ENCODE results near the gene CRYBG1. TPM values are rescaled to one million over a fixed set of nuclear protein-coding genes. Genes with fewer than 3 reads are reported as not detected.

Gene CRYBG1
- total RNA-seq, 4 donors from 2014 or later, result 54.5 to 66.4 (median 59.8) TPM

DNA sequence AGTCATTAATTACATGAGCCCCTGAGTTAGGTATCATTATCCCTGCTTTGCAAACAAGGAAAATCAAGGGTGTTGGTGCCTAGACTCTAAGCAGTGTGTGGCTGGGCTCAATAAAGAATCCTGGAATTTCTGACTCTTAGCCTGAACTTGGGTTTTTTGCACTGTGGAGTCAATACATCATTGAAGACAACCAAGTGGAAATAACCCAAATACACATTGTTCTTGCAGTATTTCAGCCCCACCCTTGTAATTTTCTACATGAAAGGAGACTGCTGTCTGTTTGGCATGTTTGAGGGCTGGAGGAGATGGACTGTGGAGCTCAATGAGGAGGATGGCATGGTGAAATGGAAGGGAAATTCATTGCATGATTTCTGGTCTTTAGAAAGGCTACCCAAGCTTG, 110.3 kb downstream of the CRYBG1 start:
- Histone ChIP-seq H3K4me1 (peaks cover 0 to 5% (median 0%) of the 10 kb centered on the region in 4 donors), H3K27me3 (no peaks in the 10 kb centered on the region), H3K36me3 (no peaks in the 10 kb centered on the region), H3K9me3 (no peaks in the 10 kb centered on the region), H3K4me3 (no peak overlapping the region), H3K27ac (no peak overlapping the region)
- no peak for DNase-seq
- no peak for TF ChIP-seq POLR2A (IDR thresholded peaks at IDR 0.05)
- TF ChIP-seq, protein P1, sequence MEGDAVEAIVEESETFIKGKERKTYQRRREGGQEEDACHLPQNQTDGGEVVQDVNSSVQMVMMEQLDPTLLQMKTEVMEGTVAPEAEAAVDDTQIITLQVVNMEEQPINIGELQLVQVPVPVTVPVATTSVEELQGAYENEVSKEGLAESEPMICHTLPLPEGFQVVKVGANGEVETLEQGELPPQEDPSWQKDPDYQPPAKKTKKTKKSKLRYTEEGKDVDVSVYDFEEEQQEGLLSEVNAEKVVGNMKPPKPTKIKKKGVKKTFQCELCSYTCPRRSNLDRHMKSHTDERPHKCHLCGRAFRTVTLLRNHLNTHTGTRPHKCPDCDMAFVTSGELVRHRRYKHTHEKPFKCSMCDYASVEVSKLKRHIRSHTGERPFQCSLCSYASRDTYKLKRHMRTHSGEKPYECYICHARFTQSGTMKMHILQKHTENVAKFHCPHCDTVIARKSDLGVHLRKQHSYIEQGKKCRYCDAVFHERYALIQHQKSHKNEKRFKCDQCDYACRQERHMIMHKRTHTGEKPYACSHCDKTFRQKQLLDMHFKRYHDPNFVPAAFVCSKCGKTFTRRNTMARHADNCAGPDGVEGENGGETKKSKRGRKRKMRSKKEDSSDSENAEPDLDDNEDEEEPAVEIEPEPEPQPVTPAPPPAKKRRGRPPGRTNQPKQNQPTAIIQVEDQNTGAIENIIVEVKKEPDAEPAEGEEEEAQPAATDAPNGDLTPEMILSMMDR (IDR thresholded peaks at IDR 0.05), result no peak

DNA sequence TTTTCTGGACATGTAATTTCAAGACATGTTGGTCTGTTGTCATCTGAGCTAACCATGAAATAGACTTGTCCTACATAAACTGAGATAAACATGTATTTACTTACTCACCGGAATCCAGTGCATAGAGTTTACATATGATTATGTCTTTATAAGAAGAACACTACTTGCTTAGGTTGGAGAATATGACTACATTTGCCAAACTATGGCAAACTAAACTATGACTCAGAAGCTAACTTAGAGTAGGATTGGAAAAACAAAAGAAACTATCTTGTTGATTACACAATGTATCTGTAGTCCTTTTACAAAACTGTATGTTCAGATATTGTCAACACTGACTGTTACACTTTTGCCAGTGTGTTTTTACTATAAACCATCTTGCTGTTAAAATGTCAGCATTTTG, 113.3 kb downstream of the CRYBG1 start:
- TF ChIP-seq POLR2A (IDR thresholded peaks at IDR 0.05), result no peak
- TF ChIP-seq, protein P1 (IDR thresholded peaks at IDR 0.05), result no peak
- H3K4me1 ChIP-seq, result peaks cover 0 to 5% (median 0%) of the 10 kb centered on the region in 4 donors
- H3K36me3 ChIP-seq, result no peaks in the 10 kb centered on the region
- DNase-seq, result no peak
- H3K27ac ChIP-seq, result no peak overlapping the region
- no peaks in the 10 kb centered on the region for H3K27me3 ChIP-seq
- H3K9me3 ChIP-seq, result no peaks in the 10 kb centered on the region
- no peak overlapping the region for H3K4me3 ChIP-seq

- Histone ChIP-seq H3K36me3 (no peaks in the 10 kb centered on the region), H3K4me1 (peaks cover 0 to 5% (median 0%) of the 10 kb centered on the region in 4 donors), H3K4me3 (no peak overlapping the region), H3K27me3 (no peaks in the 10 kb centered on the region), H3K9me3 (no peaks in the 10 kb centered on the region), H3K27ac (no peak overlapping the region)
- DNase-seq, result no peak
- TF ChIP-seq POLR2A (IDR thresholded peaks at IDR 0.05), result no peak
- TF ChIP-seq, protein P1 (IDR thresholded peaks at IDR 0.05), result no peak
These were observed 113.9 kb downstream of the CRYBG1 start for GRCh38 chr6:106474466-106474865.

GRCh38 chr6:106475284-106475683, 114.8 kb downstream of the CRYBG1 start:
- H3K36me3 ChIP-seq, result no peaks in the 10 kb centered on the region
- TF ChIP-seq, protein P1 (IDR thresholded peaks at IDR 0.05), result no peak
- TF ChIP-seq POLR2A (IDR thresholded peaks at IDR 0.05), result no peak
- H3K4me3 ChIP-seq, result no peak overlapping the region
- no peaks in the 10 kb centered on the region for H3K9me3 ChIP-seq
- H3K27me3 ChIP-seq, result no peaks in the 10 kb centered on the region
- H3K4me1 ChIP-seq, result no peaks in the 10 kb centered on the region
- no peak for DNase-seq
- H3K27ac ChIP-seq, result no peak overlapping the region

- DNase-seq, result no peak
- no peaks in the 10 kb centered on the region for H3K9me3 ChIP-seq
- H3K4me1 ChIP-seq, result no peaks in the 10 kb centered on the region
- TF ChIP-seq POLR2A (IDR thresholded peaks at IDR 0.05), result no peak
- TF ChIP-seq, protein P1 (IDR thresholded peaks at IDR 0.05), result no peak
- H3K36me3 ChIP-seq, result no peaks in the 10 kb centered on the region
- no peak overlapping the region for H3K4me3 ChIP-seq
- H3K27ac ChIP-seq, result no peak overlapping the region
- no peaks in the 10 kb centered on the region for H3K27me3 ChIP-seq
These were observed 116.0 kb downstream of the CRYBG1 start for GRCh38 chr6:106476331-106477105.
